Sigmoid colon (tissue), 7 donors: ENCODE results near the gene CENPQ. TPM values are rescaled to one million over a fixed set of nuclear protein-coding genes. Genes with fewer than 3 reads are reported as not detected.
"Not testable (repeated sequence)": the region's sequence is repeated elsewhere in the genome, so short reads cannot be mapped to it uniquely, and the experiment has no call there.

Source experiments
- DNase-seq: peaks from one replicate; pipeline ENCODE4 v3.0.0-alpha.2; 2019
- H3K27ac ChIP-seq, 4 donors: fragments of 200-600 bp; sonication (generic); one replicate each; pipeline ENCODE4 v1.5.1; 2016 to 2019; ENCODE audit warnings: mild to moderate bottlenecking in 1 of 4
- H3K27me3 ChIP-seq, 3 donors: fragments of 200-600 bp; sonication (generic); one replicate each; pipeline ENCODE4 v1.5.1; 2019; ENCODE audit warnings: mild to moderate bottlenecking in 1 of 3
- H3K36me3 ChIP-seq, 4 donors: fragments of 200-600 bp; sonication (generic); one replicate each; pipeline ENCODE4 v1.5.1; 2016 to 2019
- H3K4me1 ChIP-seq, 4 donors: fragments of 200-600 bp; sonication (generic); one replicate each; pipeline ENCODE4 v1.5.1; 2017 to 2019
- H3K4me3 ChIP-seq, 4 donors: fragments of 200-600 bp; sonication (generic); one replicate each; pipeline ENCODE4 v1.5.1; 2017 to 2019; ENCODE audit warnings: mild to moderate bottlenecking in 2 of 4, moderate library complexity in 1 of 4
- H3K9me3 ChIP-seq, 4 donors: fragments of 200-600 bp in 3 of 4; sonication (generic) in 3 of 4; one replicate each; pipeline versions ENCODE4 v1.5.1 to v1.6.1; 2013 to 2019
- EP300 ChIP-seq, 4 donors: sonication (generic); formaldehyde crosslinking; IDR thresholded peaks; one replicate each; pipeline ENCODE4 v1.6.1; 2017; ENCODE audit warnings: antibody characterized with exemption in 4 of 4
- POLR2A ChIP-seq, 2 donors: fragments of 450-650 bp; IDR thresholded peaks; one replicate each; pipeline ENCODE4 v1.6.1; 2016; ENCODE audit warnings: antibody characterized with exemption in 2 of 2, mild to moderate bottlenecking in 2 of 2, moderate library complexity in 2 of 2
- POLR2AphosphoS5 ChIP-seq, 4 donors: sonication (generic); formaldehyde crosslinking; IDR thresholded peaks; one replicate each; pipeline ENCODE4 v1.6.1; 2017; ENCODE audit warnings: antibody characterized with exemption in 4 of 4
- WGBS, 2 donors: extraction: QIAGEN DNeasy Blood & Tissue Kit; methylation state at CpG; one replicate each; pipeline ENCODE4 v1.1.7; 2013; 5-methylcytosine and 5-hydroxymethylcytosine counted together
- intact Hi-C: fragments of 100-400 bp; cut with DNase I; formaldehyde crosslinking; loops from one replicate; pipeline ENCODE4 v1.15.1; 2023
- polyA plus RNA-seq, 3 donors: library from polyadenylated mRNA; stranded (reverse); fragments of 200-250 nt; gene quantifications; one replicate each; pipeline ENCODE4 v1.2.3, GENCODE V29; 2013
- total RNA-seq, 4 donors: library from RNA; depleted of rRNA; stranded (reverse); fragments of >200 nt; gene quantifications; one replicate each; pipeline ENCODE4 v1.1.0, GENCODE V29; 2016
- TF ChIP-seq, protein P1 (sequence below), 4 experiments: fragments of 450-650 bp in 3 of 4; fragments of 200-600 bp in 1 of 4; IDR thresholded peaks; one replicate each; pipeline ENCODE4 v1.5.1; 2016 to 2019; ENCODE audit warnings: antibody characterized with exemption in 4 of 4, mild to moderate bottlenecking in 3 of 4, moderate library complexity in 2 of 4
- donor health status: healthy with polysubstance abuse.
- donor health status: Bipolar disorder and iron deficiency.
- donor health status: healthy.

Gene CENPQ
- total and polyA plus RNA-seq, 7 donors, result 2.8 to 5.1 (median 4.3) TPM

DNA sequence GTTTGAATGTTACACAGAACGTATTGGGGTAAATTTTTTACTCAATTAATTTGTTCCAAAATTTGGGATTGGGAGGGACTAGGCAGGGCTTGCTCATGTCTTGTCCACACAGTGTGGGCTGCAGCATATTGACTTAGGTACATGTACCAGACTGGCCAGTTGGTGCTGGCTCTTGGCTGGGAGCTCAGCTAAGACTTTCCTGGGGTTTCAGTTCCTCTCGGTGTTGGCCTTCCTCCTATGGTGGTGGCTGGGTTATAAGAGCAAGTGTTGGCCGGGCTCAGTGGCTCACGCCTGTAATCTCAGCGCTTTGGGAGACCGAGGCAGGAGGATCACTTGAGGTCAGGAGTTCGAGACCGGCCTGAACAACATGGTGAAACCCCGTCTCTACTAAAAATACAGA lies 4.9 kb downstream of the CENPQ start:
- DNase-seq, result no peak
- H3K36me3 ChIP-seq, result peaks cover 0 to 20% (median 0%) of the 10 kb centered on the region in 4 donors
- intact Hi-C loops, result no loop called here
- no peaks in the 10 kb centered on the region for H3K27me3 ChIP-seq
- WGBS, 2 donors, result 97% methylated on average over 9 of the region's 9 CpGs
- H3K9me3 ChIP-seq, result no peaks in the 10 kb centered on the region
- peaks cover 0 to 12% (median 7%) of the 10 kb centered on the region in 4 donors for H3K4me1 ChIP-seq
- H3K4me3 ChIP-seq, result no peak overlapping the region
- no peak for TF ChIP-seq POLR2A (IDR thresholded peaks at IDR 0.05)
- TF ChIP-seq, protein P1, sequence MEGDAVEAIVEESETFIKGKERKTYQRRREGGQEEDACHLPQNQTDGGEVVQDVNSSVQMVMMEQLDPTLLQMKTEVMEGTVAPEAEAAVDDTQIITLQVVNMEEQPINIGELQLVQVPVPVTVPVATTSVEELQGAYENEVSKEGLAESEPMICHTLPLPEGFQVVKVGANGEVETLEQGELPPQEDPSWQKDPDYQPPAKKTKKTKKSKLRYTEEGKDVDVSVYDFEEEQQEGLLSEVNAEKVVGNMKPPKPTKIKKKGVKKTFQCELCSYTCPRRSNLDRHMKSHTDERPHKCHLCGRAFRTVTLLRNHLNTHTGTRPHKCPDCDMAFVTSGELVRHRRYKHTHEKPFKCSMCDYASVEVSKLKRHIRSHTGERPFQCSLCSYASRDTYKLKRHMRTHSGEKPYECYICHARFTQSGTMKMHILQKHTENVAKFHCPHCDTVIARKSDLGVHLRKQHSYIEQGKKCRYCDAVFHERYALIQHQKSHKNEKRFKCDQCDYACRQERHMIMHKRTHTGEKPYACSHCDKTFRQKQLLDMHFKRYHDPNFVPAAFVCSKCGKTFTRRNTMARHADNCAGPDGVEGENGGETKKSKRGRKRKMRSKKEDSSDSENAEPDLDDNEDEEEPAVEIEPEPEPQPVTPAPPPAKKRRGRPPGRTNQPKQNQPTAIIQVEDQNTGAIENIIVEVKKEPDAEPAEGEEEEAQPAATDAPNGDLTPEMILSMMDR (IDR thresholded peaks at IDR 0.05), result no peak
- TF ChIP-seq POLR2AphosphoS5 (IDR thresholded peaks at IDR 0.05), result no peak
- TF ChIP-seq EP300 (IDR thresholded peaks at IDR 0.05), result no peak
- no peak overlapping the region for H3K27ac ChIP-seq

DNA sequence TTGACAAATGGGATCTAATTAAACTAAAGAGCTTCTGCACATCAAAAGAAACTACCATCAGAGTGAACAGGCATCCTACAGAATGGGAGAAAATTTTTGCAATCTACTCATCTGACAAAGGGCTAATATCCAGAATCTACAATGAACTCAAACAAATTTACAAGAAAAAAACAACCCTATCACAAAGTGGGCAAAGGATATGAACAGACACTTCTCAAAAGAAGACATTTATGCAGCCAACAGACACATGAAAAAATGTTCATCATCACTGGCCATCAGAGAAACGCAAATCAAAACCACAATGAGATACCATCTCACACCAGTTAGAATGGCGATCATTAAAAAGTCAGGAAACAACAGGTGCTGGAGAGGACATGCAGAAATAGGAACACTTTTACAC lies 13.4 kb downstream of the CENPQ start:
- H3K27ac ChIP-seq, intact Hi-C loops, H3K9me3 ChIP-seq, DNase-seq, H3K4me1 ChIP-seq, H3K27me3 ChIP-seq, H3K4me3 ChIP-seq: not testable (repeated sequence)
- H3K36me3 ChIP-seq, result peaks cover 0 to 32% (median 1%) of the 10 kb centered on the region in 4 donors
- 85 to 87% methylated on average over 2 of the region's 2 CpGs for WGBS, 2 donors

DNA sequence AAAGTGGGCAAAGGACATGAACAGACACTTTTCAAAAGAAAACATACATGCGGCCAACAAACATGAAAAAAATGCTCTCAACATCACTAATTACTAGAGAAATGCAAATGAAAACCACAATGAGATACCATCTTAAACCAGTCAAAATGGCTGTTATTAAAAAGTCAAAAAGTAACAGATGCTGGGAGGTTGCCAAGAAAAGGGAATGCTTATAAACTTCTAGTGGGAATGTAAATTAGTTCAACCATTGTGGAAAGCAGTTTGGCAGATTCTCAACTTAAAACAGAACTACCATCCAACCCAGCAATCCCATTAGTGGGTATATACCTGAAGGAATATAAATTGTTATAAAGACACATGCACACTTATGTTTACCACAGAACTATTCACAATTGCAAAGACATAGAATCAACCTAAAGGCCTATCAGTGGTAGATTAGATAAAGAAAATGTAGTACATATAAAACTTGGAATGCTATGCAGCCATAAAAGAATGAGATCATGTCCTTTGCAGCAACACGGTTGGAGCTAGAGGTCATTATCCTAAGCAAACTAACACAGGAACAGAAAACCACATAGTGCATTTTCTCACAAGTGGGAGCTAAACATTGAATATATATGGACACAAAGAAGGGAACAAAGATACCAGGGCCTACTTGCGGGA lies 16.3 kb downstream of the CENPQ start:
- no peaks in the 10 kb centered on the region for H3K9me3 ChIP-seq
- no peak overlapping the region for H3K4me3 ChIP-seq
- DNase-seq, result no peak
- intact Hi-C loops, result no loop called here
- WGBS, 2 donors, result 26 to 72% methylated on average over 3 of the region's 3 CpGs
- TF ChIP-seq EP300 (IDR thresholded peaks at IDR 0.05), result no peak
- no peak for TF ChIP-seq POLR2AphosphoS5 (IDR thresholded peaks at IDR 0.05)
- no peak for TF ChIP-seq POLR2A (IDR thresholded peaks at IDR 0.05)
- TF ChIP-seq, protein P1 (IDR thresholded peaks at IDR 0.05), result no peak
- no peaks in the 10 kb centered on the region for H3K27me3 ChIP-seq
- no peaks in the 10 kb centered on the region for H3K4me1 ChIP-seq
- peaks cover 0 to 13% (median 2%) of the 10 kb centered on the region in 4 donors for H3K36me3 ChIP-seq
- no peak overlapping the region for H3K27ac ChIP-seq

DNA sequence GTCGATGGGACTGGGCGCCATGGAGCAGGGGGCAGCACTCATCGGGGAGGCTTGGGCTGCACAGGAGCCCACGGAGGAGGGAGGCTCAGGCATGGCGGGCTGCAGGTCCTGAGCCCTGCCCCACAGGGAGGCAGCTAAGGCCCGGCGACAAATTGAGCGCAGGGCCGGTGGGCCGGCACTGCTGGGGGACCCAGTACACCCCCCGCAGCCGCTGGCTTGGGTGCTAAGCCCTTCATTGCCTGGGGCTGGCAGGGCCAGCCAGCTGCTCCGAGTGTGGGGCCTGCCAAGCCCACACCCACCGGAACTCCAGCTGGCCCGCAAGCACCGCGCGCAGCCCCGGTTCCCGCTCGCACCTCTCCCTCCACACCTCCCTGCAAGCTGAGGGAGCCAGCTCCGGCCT lies 18.7 kb downstream of the CENPQ start:
- intact Hi-C loops, H3K27ac ChIP-seq, H3K4me3 ChIP-seq, DNase-seq, H3K27me3 ChIP-seq, H3K4me1 ChIP-seq, H3K9me3 ChIP-seq: not testable (repeated sequence)
- 98% methylated on average over 21 to 22 of the region's 22 CpGs for WGBS, 2 donors
- peaks cover 0 to 13% (median 2%) of the 10 kb centered on the region in 4 donors for H3K36me3 ChIP-seq

DNA sequence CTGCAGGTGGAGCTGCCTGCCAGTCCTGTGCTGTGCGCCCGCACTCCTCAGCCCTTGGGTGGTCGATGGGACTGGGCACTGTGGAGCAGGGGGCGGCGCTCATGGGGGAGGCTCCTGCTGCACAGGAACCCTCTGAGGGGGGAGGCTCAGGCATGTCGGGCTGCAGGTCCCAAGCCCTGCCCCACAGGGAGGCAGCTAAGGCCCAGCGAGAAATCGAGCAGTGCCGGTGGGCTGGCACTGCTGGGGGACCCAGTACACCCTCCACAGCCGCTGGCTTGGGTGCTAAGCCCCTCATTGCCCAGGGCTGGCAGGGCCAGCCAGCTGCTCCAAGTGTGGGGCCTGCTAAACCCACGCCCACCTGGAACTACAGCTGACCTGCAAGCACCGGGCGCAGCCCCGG lies 20.2 kb downstream of the CENPQ start:
- H3K9me3 ChIP-seq, intact Hi-C loops, H3K27ac ChIP-seq, DNase-seq, H3K4me3 ChIP-seq, H3K4me1 ChIP-seq, H3K27me3 ChIP-seq: not testable (repeated sequence)
- H3K36me3 ChIP-seq, result peaks cover 0 to 18% (median 2%) of the 10 kb centered on the region in 4 donors
- 93 to 95% methylated on average over 14 of the region's 14 CpGs for WGBS, 2 donors

DNA sequence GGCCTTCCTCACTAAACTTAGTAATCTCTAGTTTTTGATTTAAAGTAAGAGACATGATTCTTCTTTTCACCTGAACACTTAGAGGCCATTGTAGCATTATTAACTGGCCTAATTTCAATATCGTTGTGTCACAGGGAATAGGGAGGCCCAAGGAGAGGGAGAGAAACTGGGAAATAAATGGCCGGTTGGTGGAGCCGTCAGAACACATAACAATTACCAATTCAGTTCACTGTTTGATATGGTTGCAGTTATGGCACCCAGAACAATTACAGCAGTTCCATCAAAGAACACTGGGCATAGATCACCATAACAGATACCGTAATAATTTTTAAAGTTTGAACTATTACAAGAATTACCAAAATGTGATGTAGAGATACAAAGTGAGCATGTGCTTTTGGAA lies 27.5 kb downstream of the CENPQ start:
- 97% methylated on average over 4 of the region's 4 CpGs for WGBS, 2 donors
- Histone ChIP-seq H3K4me3 (no peak overlapping the region), H3K27ac (no peak overlapping the region), H3K4me1 (no peaks in the 10 kb centered on the region), H3K36me3 (peaks cover 0 to 54% (median 9%) of the 10 kb centered on the region in 4 donors), H3K9me3 (no peaks in the 10 kb centered on the region), H3K27me3 (no peaks in the 10 kb centered on the region)
- DNase-seq, result no peak
- TF ChIP-seq EP300 (IDR thresholded peaks at IDR 0.05) (no peak), POLR2AphosphoS5 (IDR thresholded peaks at IDR 0.05) (no peak), POLR2A (IDR thresholded peaks at IDR 0.05) (no peak)
- TF ChIP-seq, protein P1 (IDR thresholded peaks at IDR 0.05), result no peak
- intact Hi-C loops, result no loop called here
